ENCODE measurements around the gene NOS1AP.
"Not testable (repeated sequence)": the region's sequence is repeated elsewhere in the genome, so short reads cannot be mapped to it uniquely, and the experiment has no call there.

Gene NOS1AP

GRCh38 chr1:162193221-162193620 is 123.7 kb downstream of the NOS1AP start:
- TF ChIP-seq POLR2AphosphoS5 (IDR thresholded peaks at IDR 0.05; ENCODE audit: low read depth, low read length) (no peak), SPI1 (IDR thresholded peaks at IDR 0.05; ENCODE audit: low read depth, low read length) (no peak), POLR2A (IDR thresholded peaks at IDR 0.05; ENCODE audit: low read depth, low read length) (no peak), POU2F2 (IDR thresholded peaks at IDR 0.05; ENCODE audit: low read depth, low read length) (no peak), PAX5 (IDR thresholded peaks at IDR 0.05; ENCODE audit: insufficient read depth, low read length, severe bottlenecking) (no peak), TAF1 (IDR thresholded peaks at IDR 0.05; ENCODE audit: low read depth, low read length) (no peak)
- FAIRE-seq (no peak), DNase-seq (ENCODE audit: insufficient read length, low spot score) (no peak)

- TF ChIP-seq POLR2AphosphoS5 (IDR thresholded peaks at IDR 0.05; ENCODE audit: low read depth, low read length) = no peak
- TF ChIP-seq SPI1 (IDR thresholded peaks at IDR 0.05; ENCODE audit: low read depth, low read length) = no peak
- no peak for TF ChIP-seq TAF1 (IDR thresholded peaks at IDR 0.05; ENCODE audit: low read depth, low read length)
- TF ChIP-seq POLR2A (IDR thresholded peaks at IDR 0.05; ENCODE audit: low read depth, low read length) = no peak
- no peak for TF ChIP-seq PAX5 (IDR thresholded peaks at IDR 0.05; ENCODE audit: insufficient read depth, low read length, severe bottlenecking)
- no peak for TF ChIP-seq POU2F2 (IDR thresholded peaks at IDR 0.05; ENCODE audit: low read depth, low read length)
- DNase-seq (ENCODE audit: insufficient read length, low spot score) (no peak), FAIRE-seq (no peak)
Measured at GRCh38 chr1:162193815-162194214, 124.3 kb downstream of the NOS1AP start.

GRCh38 chr1:162195567-162195966 is 126.1 kb downstream of the NOS1AP start:
- no peak for FAIRE-seq
- DNase-seq (ENCODE audit: insufficient read length, low spot score) = no peak
- TF ChIP-seq SPI1 (IDR thresholded peaks at IDR 0.05; ENCODE audit: low read depth, low read length) (no peak), TAF1 (IDR thresholded peaks at IDR 0.05; ENCODE audit: low read depth, low read length) (no peak), PAX5 (IDR thresholded peaks at IDR 0.05; ENCODE audit: insufficient read depth, low read length, severe bottlenecking) (no peak), POLR2A (IDR thresholded peaks at IDR 0.05; ENCODE audit: low read depth, low read length) (no peak), POLR2AphosphoS5 (IDR thresholded peaks at IDR 0.05; ENCODE audit: low read depth, low read length) (no peak), POU2F2 (IDR thresholded peaks at IDR 0.05; ENCODE audit: low read depth, low read length) (no peak)

GRCh38 chr1:162196387-162196786 is 126.9 kb downstream of the NOS1AP start:
- FAIRE-seq = no peak
- TF ChIP-seq POLR2A (IDR thresholded peaks at IDR 0.05; ENCODE audit: low read depth, low read length) (no peak), SPI1 (IDR thresholded peaks at IDR 0.05; ENCODE audit: low read depth, low read length) (no peak), PAX5 (IDR thresholded peaks at IDR 0.05; ENCODE audit: insufficient read depth, low read length, severe bottlenecking) (no peak)
- DNase-seq (ENCODE audit: insufficient read length, low spot score) = no peak

- TF ChIP-seq POU2F2 (IDR thresholded peaks at IDR 0.05; ENCODE audit: low read depth, low read length) = no peak
- no peak for TF ChIP-seq POLR2A (IDR thresholded peaks at IDR 0.05; ENCODE audit: low read depth, low read length)
- FAIRE-seq (no peak), DNase-seq (ENCODE audit: insufficient read length, low spot score) (no peak)
Measured at GRCh38 chr1:162197041-162197531, 127.6 kb downstream of the NOS1AP start.

- no peak for DNase-seq (ENCODE audit: insufficient read length, low spot score)
- no peak for FAIRE-seq
- TF ChIP-seq PAX5 (IDR thresholded peaks at IDR 0.05; ENCODE audit: insufficient read depth, low read length, severe bottlenecking) (no peak), POLR2A (IDR thresholded peaks at IDR 0.05; ENCODE audit: low read depth, low read length) (no peak), TAF1 (IDR thresholded peaks at IDR 0.05; ENCODE audit: low read depth, low read length) (no peak)
Measured at GRCh38 chr1:162197615-162198421, 128.3 kb downstream of the NOS1AP start.

- FAIRE-seq (no peak), DNase-seq (ENCODE audit: insufficient read length, low spot score) (no peak)
- no peak for TF ChIP-seq POU2F2 (IDR thresholded peaks at IDR 0.05; ENCODE audit: low read depth, low read length)
- TF ChIP-seq POLR2AphosphoS5 (IDR thresholded peaks at IDR 0.05; ENCODE audit: low read depth, low read length) = no peak
- no peak for TF ChIP-seq SPI1 (IDR thresholded peaks at IDR 0.05; ENCODE audit: low read depth, low read length)
- TF ChIP-seq TAF1 (IDR thresholded peaks at IDR 0.05; ENCODE audit: low read depth, low read length) = no peak
- TF ChIP-seq POLR2A (IDR thresholded peaks at IDR 0.05; ENCODE audit: low read depth, low read length) = no peak
- TF ChIP-seq PAX5 (IDR thresholded peaks at IDR 0.05; ENCODE audit: insufficient read depth, low read length, severe bottlenecking) = no peak
Measured at GRCh38 chr1:162200096-162200847, 130.8 kb downstream of the NOS1AP start.

- DNase-seq (ENCODE audit: insufficient read length, low spot score); FAIRE-seq: not testable (repeated sequence)
Measured at GRCh38 chr1:162201062-162201461, 131.6 kb downstream of the NOS1AP start.

- TF ChIP-seq SPI1 (IDR thresholded peaks at IDR 0.05; ENCODE audit: low read depth, low read length) (no peak), POLR2AphosphoS5 (IDR thresholded peaks at IDR 0.05; ENCODE audit: low read depth, low read length) (no peak), POU2F2 (IDR thresholded peaks at IDR 0.05; ENCODE audit: low read depth, low read length) (no peak), POLR2A (IDR thresholded peaks at IDR 0.05; ENCODE audit: low read depth, low read length) (no peak), PAX5 (IDR thresholded peaks at IDR 0.05; ENCODE audit: insufficient read depth, low read length, severe bottlenecking) (no peak), TAF1 (IDR thresholded peaks at IDR 0.05; ENCODE audit: low read depth, low read length) (no peak)
- no peak for FAIRE-seq
- DNase-seq (ENCODE audit: insufficient read length, low spot score) = no peak
Measured at GRCh38 chr1:162204129-162204822, 134.8 kb downstream of the NOS1AP start.

GRCh38 chr1:162204823-162205155 is 135.3 kb downstream of the NOS1AP start:
- FAIRE-seq (no peak), DNase-seq (ENCODE audit: insufficient read length, low spot score) (no peak)
- no peak for TF ChIP-seq POU2F2 (IDR thresholded peaks at IDR 0.05; ENCODE audit: low read depth, low read length)
- TF ChIP-seq SPI1 (IDR thresholded peaks at IDR 0.05; ENCODE audit: low read depth, low read length) = no peak
- TF ChIP-seq TAF1 (IDR thresholded peaks at IDR 0.05; ENCODE audit: low read depth, low read length) = no peak
- TF ChIP-seq POLR2AphosphoS5 (IDR thresholded peaks at IDR 0.05; ENCODE audit: low read depth, low read length) = no peak
- TF ChIP-seq PAX5 (IDR thresholded peaks at IDR 0.05; ENCODE audit: insufficient read depth, low read length, severe bottlenecking) = no peak
- no peak for TF ChIP-seq POLR2A (IDR thresholded peaks at IDR 0.05; ENCODE audit: low read depth, low read length)
